HEK293 (cell line): ENCODE measurements around the gene SCAF4.

Experiments
- GFI1B ChIP-seq: fragments of 450-650 bp; formaldehyde crosslinking; IDR thresholded peaks from 2 replicates; pipeline ENCODE4 v1.5.1; 2016; ENCODE audit warnings: missing biosample characterization, missing genetic modification characterization
- IKZF3 ChIP-seq: fragments of 450-650 bp; IDR thresholded peaks from 2 replicates; pipeline ENCODE4 v1.5.0; 2018; ENCODE audit warnings: missing biosample characterization, mild to moderate bottlenecking, missing genetic modification characterization, moderate library complexity
- OSR2 ChIP-seq: fragments of 450-650 bp; formaldehyde crosslinking; IDR thresholded peaks from 2 replicates; pipeline ENCODE4 v1.5.1; 2016; ENCODE audit warnings: missing biosample characterization, missing genetic modification characterization
- ZBTB8A ChIP-seq: fragments of 450-650 bp; formaldehyde crosslinking; IDR thresholded peaks from 2 replicates; pipeline ENCODE4 v1.5.1; 2016; ENCODE audit warnings: missing biosample characterization, missing genetic modification characterization
- ZNF112 ChIP-seq: fragments of 450-650 bp; formaldehyde crosslinking; IDR thresholded peaks from 2 replicates; pipeline ENCODE4 v1.5.0; 2017; ENCODE audit warnings: missing biosample characterization, missing genetic modification characterization
- ZNF202 ChIP-seq: fragments of 450-650 bp; formaldehyde crosslinking; IDR thresholded peaks from 2 replicates; pipeline ENCODE4 v1.5.1; 2016; ENCODE audit warnings: missing biosample characterization, missing genetic modification characterization, borderline replicate concordance
- ZNF324 ChIP-seq: fragments of 450-650 bp; formaldehyde crosslinking; IDR thresholded peaks from 2 replicates; pipeline ENCODE4 v1.5.1; 2016; ENCODE audit warnings: missing biosample characterization, missing genetic modification characterization
- ZNF335 ChIP-seq: fragments of 450-650 bp; formaldehyde crosslinking; conservative IDR thresholded peaks from 2 replicates; pipeline ENCODE4 v1.5.1; 2016; ENCODE audit warnings: missing biosample characterization, missing genetic modification characterization
- ZNF366 ChIP-seq: fragments of 450-650 bp; formaldehyde crosslinking; conservative IDR thresholded peaks from 2 replicates; pipeline ENCODE4 v1.5.1; 2016; ENCODE audit warnings: missing biosample characterization, missing genetic modification characterization
- ZNF473 ChIP-seq: fragments of 450-650 bp; formaldehyde crosslinking; IDR thresholded peaks from 2 replicates; pipeline ENCODE4 v1.5.1; 2017; ENCODE audit warnings: missing biosample characterization, missing genetic modification characterization
- ZNF544 ChIP-seq: fragments of 450-650 bp; formaldehyde crosslinking; IDR thresholded peaks from 2 replicates; pipeline ENCODE4 v1.5.0; 2017; ENCODE audit warnings: missing biosample characterization, missing genetic modification characterization
- ZNF596 ChIP-seq: fragments of 450-650 bp; IDR thresholded peaks from 2 replicates; pipeline ENCODE4 v1.5.0; 2018; ENCODE audit warnings: missing biosample characterization, mild to moderate bottlenecking, missing genetic modification characterization, moderate library complexity
- ZNF670 ChIP-seq: fragments of 450-650 bp; formaldehyde crosslinking; IDR thresholded peaks from 2 replicates; pipeline ENCODE4 v1.5.1; 2016; ENCODE audit warnings: missing biosample characterization, missing genetic modification characterization, low read depth
- ZNF785 ChIP-seq: fragments of 450-650 bp; formaldehyde crosslinking; IDR thresholded peaks from 2 replicates; pipeline ENCODE4 v1.5.1; 2016; ENCODE audit warnings: missing biosample characterization, missing genetic modification characterization
- ZSCAN23 ChIP-seq: fragments of 450-650 bp; formaldehyde crosslinking; IDR thresholded peaks from 2 replicates; pipeline ENCODE4 v1.5.1; 2016; ENCODE audit warnings: missing biosample characterization, missing genetic modification characterization
- ZSCAN30 ChIP-seq: fragments of 450-650 bp; IDR thresholded peaks from 2 replicates; pipeline ENCODE4 v1.5.1; 2018; ENCODE audit warnings: missing biosample characterization, mild to moderate bottlenecking, missing genetic modification characterization, moderate library complexity
- TF ChIP-seq, protein P1 (sequence below): fragments of 450-650 bp; formaldehyde crosslinking; IDR thresholded peaks from 2 replicates; pipeline ENCODE4; 2016; ENCODE audit warnings: missing biosample characterization, missing genetic modification characterization
- TF ChIP-seq, protein P2 (sequence below): fragments of 450-650 bp; formaldehyde crosslinking; IDR thresholded peaks from 2 replicates; pipeline ENCODE4 v1.5.1; 2017; ENCODE audit warnings: missing biosample characterization, mild to moderate bottlenecking, missing genetic modification characterization, moderate library complexity
- TF ChIP-seq, protein P3 (sequence below): fragments of 450-650 bp; formaldehyde crosslinking; IDR thresholded peaks from 2 replicates; pipeline ENCODE4 v1.5.1; 2016; ENCODE audit warnings: missing biosample characterization, missing genetic modification characterization, low read depth
- TF ChIP-seq, protein P4 (sequence below): fragments of 450-650 bp; formaldehyde crosslinking; IDR thresholded peaks from 2 replicates; pipeline ENCODE4 v1.5.1; 2016; ENCODE audit warnings: missing biosample characterization, missing genetic modification characterization, borderline replicate concordance
- TF ChIP-seq, protein P5 (sequence below): fragments of 450-650 bp; formaldehyde crosslinking; IDR thresholded peaks from 2 replicates; pipeline ENCODE4 v1.5.1; 2017; ENCODE audit warnings: missing biosample characterization, missing genetic modification characterization
- TF ChIP-seq, protein P6 (sequence below): fragments of 450-650 bp; formaldehyde crosslinking; IDR thresholded peaks from 2 replicates; pipeline ENCODE4 v1.5.1; 2016; ENCODE audit warnings: missing biosample characterization, missing genetic modification characterization
- TF ChIP-seq, protein P7 (sequence below): IDR thresholded peaks from 2 replicates; pipeline ENCODE4 v1.6.1; 2011; ENCODE audit warnings: mild to moderate bottlenecking, low read depth, low read length, borderline replicate concordance

The SCAF4 gene

DNA sequence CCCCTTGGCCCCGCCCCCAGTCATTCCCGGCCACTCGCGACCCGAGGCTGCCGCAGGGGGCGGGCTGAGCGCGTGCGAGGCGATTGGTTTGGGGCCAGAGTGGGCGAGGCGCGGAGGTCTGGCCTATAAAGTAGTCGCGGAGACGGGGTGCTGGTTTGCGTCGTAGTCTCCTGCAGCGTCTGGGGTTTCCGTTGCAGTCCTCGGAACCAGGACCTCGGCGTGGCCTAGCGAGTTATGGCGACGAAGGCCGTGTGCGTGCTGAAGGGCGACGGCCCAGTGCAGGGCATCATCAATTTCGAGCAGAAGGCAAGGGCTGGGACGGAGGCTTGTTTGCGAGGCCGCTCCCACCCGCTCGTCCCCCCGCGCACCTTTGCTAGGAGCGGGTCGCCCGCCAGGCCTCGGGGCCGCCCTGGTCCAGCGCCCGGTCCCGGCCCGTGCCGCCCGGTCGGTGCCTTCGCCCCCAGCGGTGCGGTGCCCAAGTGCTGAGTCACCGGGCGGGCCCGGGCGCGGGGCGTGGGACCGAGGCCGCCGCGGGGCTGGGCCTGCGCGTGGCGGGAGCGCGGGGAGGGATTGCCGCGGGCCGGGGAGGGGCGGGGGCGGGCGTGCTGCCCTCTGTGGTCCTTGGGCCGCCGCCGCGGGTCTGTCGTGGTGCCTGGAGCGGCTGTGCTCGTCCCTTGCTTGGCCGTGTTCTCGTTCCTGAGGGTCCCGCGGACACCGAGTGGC is 72.2 kb downstream of the SCAF4 start, which contains the start of gene SOD1 (continued):
- TF ChIP-seq, protein P1, sequence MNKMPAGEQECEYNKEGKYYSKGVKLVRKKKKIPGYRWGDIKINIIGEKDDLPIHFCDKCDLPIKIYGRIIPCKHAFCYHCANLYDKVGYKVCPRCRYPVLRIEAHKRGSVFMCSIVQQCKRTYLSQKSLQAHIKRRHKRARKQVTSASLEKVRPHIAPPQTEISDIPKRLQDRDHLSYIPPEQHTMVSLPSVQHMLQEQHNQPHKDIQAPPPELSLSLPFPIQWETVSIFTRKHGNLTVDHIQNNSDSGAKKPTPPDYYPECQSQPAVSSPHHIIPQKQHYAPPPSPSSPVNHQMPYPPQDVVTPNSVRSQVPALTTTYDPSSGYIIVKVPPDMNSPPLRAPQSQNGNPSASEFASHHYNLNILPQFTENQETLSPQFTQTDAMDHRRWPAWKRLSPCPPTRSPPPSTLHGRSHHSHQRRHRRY (tag by site-specific recombination) = no peak
- TF ChIP-seq ZNF596 (tag by site-specific recombination) = 0 out of 2 replicates have a peak, but pooled peaks have one; percentile 26
- TF ChIP-seq ZNF366 (tag by site-specific recombination) = no peak
- no peak for TF ChIP-seq ZNF473 (tag by site-specific recombination)
- TF ChIP-seq, protein P2, sequence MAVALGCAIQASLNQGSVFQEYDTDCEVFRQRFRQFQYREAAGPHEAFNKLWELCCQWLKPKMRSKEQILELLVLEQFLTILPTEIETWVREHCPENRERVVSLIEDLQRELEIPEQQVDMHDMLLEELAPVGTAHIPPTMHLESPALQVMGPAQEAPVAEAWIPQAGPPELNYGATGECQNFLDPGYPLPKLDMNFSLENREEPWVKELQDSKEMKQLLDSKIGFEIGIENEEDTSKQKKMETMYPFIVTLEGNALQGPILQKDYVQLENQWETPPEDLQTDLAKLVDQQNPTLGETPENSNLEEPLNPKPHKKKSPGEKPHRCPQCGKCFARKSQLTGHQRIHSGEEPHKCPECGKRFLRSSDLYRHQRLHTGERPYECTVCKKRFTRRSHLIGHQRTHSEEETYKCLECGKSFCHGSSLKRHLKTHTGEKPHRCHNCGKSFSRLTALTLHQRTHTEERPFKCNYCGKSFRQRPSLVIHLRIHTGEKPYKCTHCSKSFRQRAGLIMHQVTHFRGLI (tag by site-specific recombination) = peak; percentile 16; the same call in 1 of the 2 replicates
- TF ChIP-seq GFI1B (tag by site-specific recombination) = no peak
- TF ChIP-seq, protein P3, sequence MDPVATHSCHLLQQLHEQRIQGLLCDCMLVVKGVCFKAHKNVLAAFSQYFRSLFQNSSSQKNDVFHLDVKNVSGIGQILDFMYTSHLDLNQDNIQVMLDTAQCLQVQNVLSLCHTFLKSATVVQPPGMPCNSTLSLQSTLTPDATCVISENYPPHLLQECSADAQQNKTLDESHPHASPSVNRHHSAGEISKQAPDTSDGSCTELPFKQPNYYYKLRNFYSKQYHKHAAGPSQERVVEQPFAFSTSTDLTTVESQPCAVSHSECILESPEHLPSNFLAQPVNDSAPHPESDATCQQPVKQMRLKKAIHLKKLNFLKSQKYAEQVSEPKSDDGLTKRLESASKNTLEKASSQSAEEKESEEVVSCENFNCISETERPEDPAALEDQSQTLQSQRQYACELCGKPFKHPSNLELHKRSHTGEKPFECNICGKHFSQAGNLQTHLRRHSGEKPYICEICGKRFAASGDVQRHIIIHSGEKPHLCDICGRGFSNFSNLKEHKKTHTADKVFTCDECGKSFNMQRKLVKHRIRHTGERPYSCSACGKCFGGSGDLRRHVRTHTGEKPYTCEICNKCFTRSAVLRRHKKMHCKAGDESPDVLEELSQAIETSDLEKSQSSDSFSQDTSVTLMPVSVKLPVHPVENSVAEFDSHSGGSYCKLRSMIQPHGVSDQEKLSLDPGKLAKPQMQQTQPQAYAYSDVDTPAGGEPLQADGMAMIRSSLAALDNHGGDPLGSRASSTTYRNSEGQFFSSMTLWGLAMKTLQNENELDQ (tag by site-specific recombination) = no peak
- TF ChIP-seq, protein P4, sequence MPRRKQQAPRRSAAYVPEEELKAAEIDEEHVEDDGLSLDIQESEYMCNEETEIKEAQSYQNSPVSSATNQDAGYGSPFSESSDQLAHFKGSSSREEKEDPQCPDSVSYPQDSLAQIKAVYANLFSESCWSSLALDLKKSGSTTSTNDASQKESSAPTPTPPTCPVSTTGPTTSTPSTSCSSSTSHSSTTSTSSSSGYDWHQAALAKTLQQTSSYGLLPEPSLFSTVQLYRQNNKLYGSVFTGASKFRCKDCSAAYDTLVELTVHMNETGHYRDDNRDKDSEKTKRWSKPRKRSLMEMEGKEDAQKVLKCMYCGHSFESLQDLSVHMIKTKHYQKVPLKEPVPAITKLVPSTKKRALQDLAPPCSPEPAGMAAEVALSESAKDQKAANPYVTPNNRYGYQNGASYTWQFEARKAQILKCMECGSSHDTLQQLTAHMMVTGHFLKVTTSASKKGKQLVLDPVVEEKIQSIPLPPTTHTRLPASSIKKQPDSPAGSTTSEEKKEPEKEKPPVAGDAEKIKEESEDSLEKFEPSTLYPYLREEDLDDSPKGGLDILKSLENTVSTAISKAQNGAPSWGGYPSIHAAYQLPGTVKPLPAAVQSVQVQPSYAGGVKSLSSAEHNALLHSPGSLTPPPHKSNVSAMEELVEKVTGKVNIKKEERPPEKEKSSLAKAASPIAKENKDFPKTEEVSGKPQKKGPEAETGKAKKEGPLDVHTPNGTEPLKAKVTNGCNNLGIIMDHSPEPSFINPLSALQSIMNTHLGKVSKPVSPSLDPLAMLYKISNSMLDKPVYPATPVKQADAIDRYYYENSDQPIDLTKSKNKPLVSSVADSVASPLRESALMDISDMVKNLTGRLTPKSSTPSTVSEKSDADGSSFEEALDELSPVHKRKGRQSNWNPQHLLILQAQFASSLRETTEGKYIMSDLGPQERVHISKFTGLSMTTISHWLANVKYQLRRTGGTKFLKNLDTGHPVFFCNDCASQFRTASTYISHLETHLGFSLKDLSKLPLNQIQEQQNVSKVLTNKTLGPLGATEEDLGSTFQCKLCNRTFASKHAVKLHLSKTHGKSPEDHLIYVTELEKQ (tag by site-specific recombination) = peak; percentile 35; the same call in 1 of the 2 replicates
- TF ChIP-seq ZNF112 (tag by site-specific recombination) = no peak
- no peak for TF ChIP-seq ZNF544 (tag by site-specific recombination)
- peak; percentile 89 for TF ChIP-seq ZNF785 (tag by site-specific recombination)
- peak; percentile 88 for TF ChIP-seq ZNF324 (tag by site-specific recombination)
- TF ChIP-seq, protein P5, sequence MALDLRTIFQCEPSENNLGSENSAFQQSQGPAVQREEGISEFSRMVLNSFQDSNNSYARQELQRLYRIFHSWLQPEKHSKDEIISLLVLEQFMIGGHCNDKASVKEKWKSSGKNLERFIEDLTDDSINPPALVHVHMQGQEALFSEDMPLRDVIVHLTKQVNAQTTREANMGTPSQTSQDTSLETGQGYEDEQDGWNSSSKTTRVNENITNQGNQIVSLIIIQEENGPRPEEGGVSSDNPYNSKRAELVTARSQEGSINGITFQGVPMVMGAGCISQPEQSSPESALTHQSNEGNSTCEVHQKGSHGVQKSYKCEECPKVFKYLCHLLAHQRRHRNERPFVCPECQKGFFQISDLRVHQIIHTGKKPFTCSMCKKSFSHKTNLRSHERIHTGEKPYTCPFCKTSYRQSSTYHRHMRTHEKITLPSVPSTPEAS (tag by site-specific recombination) = peak; percentile 39; the same call in 1 of the 2 replicates
- TF ChIP-seq ZNF202 (tag by site-specific recombination) = no peak
- TF ChIP-seq ZSCAN30 (tag by site-specific recombination) = no peak; the same call in 1 of the 2 replicates
- TF ChIP-seq, protein P6, sequence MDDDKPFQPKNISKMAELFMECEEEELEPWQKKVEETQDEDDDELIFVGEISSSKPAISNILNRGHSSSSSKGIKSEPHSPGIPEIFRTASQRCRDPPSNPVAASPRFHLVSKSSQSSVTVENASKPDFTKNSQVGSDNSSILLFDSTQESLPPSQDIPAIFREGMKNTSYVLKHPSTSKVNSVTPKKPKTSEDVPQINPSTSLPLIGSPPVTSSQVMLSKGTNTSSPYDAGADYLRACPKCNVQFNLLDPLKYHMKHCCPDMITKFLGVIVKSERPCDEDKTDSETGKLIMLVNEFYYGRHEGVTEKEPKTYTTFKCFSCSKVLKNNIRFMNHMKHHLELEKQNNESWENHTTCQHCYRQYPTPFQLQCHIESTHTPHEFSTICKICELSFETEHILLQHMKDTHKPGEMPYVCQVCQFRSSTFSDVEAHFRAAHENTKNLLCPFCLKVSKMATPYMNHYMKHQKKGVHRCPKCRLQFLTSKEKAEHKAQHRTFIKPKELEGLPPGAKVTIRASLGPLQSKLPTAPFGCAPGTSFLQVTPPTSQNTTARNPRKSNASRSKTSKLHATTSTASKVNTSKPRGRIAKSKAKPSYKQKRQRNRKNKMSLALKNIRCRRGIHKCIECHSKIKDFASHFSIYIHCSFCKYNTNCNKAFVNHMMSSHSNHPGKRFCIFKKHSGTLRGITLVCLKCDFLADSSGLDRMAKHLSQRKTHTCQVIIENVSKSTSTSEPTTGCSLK (tag by site-specific recombination) = no peak
- TF ChIP-seq ZNF335 (tag by site-specific recombination) = no peak; the same call in 1 of the 2 replicates
- peak; percentile 76; the same call in 1 of the 2 replicates for TF ChIP-seq ZSCAN23 (tag by site-specific recombination)
- peak; percentile 95 for TF ChIP-seq ZBTB8A (tag by site-specific recombination)
- TF ChIP-seq, protein P7, sequence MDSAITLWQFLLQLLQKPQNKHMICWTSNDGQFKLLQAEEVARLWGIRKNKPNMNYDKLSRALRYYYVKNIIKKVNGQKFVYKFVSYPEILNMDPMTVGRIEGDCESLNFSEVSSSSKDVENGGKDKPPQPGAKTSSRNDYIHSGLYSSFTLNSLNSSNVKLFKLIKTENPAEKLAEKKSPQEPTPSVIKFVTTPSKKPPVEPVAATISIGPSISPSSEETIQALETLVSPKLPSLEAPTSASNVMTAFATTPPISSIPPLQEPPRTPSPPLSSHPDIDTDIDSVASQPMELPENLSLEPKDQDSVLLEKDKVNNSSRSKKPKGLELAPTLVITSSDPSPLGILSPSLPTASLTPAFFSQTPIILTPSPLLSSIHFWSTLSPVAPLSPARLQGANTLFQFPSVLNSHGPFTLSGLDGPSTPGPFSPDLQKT = no peak
- no peak for TF ChIP-seq IKZF3 (tag by site-specific recombination)
- TF ChIP-seq OSR2 = no peak
- no peak for TF ChIP-seq ZNF670 (tag by site-specific recombination)
